Measurements from ENCODE around the gene PCDH9.

DNA sequence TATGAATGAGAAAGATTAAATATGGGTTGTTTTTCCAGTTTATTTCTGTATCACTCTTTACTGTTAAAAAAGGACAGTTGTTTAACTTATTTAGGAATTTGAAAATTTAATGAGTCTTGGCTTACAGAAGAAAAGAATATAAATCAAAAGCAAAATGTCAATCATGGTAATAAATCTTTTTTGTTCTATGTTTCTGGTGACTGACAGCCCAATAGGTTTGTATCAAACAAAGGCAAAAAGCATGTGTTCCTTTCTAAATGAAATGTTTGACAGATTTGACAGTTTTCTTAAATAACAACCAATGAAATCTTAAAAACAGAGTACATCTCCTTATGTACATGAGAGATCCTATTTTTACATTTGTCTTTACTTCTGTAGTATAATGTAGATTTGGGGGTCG is 11.0 kb downstream of the PCDH9 start:
- TF ChIP-seq POLR2A (IDR thresholded peaks at IDR 0.05) (no peak), CTCF (IDR thresholded peaks at IDR 0.05) (no peak)

Measured in Peyer's patch (tissue), 4 donors.